CD1c-positive myeloid dendritic cell (primary cell): ENCODE measurements around the gene AQP4.

Experiments used
- DNase-seq: peaks from one replicate; pipeline ENCODE4 v3.0.0-alpha.2; 2016; ENCODE audit errors: extremely low spot score

Gene AQP4

DNA sequence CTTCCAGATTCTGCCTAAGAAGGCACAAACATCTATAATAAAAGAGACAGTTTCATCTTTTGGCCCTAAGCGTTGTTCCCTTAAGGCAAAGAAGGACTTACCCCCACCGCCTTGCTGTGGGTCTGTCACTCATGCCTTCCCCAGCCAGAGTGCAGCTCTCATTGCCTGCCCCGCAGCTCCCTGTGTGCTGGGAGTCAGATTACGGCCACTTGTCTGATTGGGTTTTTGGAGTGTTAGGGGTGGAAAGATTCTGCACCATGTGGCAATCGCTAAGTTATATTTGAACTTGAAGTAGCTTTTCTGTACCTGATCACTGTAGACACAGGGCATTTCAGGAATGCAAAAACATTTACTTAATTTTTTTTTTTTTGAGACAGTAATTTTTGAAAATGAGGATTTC, at the start of gene AQP4:
Gene AQP4, minus strand, starts transcription at position 151 of the 400 bp plus-strand sequence. Its CDS starts 18 bp downstream, at position 133.
- DNase-seq = no peak

- DNase-seq = no peak
Observed at GRCh38 chr18:26911840-26912239, 46.3 kb upstream of the AQP4 start.

DNA sequence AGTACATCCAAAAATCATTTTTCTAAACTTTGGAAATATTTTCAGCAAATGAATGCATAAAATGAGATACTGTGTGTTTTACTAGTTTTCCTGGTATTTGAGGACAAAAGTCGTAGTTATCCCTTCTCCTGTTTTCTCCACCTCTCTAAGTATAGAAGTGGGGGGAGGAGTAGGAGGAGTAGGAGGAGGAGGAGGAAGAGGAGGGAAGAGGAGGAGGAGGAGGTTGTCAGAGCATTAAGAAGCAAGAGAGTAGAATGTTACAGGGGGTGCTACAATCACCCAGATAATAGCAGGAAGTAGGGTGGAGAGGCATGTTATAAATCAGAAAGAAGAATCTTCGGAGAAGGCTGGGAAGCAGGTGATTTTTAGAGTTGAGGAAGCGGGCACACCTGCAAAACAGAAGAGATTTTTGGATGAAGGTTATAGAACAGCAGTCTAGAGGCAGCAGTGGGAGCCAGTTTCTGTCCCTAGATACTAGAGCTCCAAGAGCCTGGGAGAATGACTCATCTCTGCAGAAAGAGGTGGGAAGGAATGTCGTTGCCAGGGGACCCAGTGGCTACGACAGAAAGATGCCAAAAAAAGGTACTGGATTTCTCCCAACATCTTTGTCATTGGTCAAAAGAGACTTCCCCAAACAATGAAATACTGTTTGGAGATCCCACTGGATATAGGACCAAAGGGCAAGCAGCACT, 44.2 kb upstream of the AQP4 start:
- no peak for DNase-seq

DNA sequence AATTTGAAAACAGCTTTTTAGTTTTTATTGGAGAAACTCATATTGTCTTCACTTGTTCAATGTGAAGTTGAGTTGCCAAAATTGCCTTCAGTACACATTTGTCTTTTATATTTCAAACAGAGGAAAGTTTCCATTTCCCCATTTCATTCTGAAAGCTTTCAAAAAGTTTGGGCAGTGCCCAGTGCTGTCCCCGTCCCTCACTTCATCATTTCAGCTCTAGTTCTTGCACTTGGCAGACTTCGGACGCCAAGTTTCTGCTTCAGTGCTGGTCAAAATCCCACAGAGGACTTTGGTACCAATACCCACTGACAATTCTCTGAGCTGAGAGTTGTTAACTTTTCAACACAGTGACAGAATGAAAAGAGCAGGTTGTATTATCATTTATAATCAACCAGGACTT, 43.4 kb upstream of the AQP4 start:
- no peak for DNase-seq

- no peak for DNase-seq
Observed at GRCh38 chr18:26902291-26902690, 36.8 kb upstream of the AQP4 start.

GRCh38 chr18:26901020-26901419, 35.5 kb upstream of the AQP4 start:
- DNase-seq = no peak

- no peak for DNase-seq
Observed at GRCh38 chr18:26894426-26894825, 28.9 kb upstream of the AQP4 start.

DNA sequence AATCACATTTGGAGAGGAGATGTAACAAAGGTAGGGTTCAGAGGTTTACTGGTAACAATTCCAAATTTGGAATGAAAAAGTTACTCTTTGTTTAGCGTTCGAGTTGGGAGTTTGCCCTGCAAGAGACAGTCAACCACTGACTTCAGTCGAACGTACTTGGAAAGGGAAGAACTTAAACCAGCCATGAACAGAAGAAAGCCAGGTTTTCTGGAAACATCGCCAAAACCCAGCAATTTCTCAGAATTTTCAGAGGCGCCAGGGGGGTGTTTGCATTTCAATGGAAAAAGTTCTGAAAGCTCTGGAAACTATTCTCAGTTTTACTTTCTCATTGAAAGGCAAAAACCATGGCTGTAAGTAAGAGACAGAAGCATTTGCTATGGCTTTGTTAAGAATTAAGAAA, 28.5 kb upstream of the AQP4 start:
- no peak for DNase-seq

- no peak for DNase-seq
Observed at GRCh38 chr18:26888259-26888658, 22.8 kb upstream of the AQP4 start.

DNA sequence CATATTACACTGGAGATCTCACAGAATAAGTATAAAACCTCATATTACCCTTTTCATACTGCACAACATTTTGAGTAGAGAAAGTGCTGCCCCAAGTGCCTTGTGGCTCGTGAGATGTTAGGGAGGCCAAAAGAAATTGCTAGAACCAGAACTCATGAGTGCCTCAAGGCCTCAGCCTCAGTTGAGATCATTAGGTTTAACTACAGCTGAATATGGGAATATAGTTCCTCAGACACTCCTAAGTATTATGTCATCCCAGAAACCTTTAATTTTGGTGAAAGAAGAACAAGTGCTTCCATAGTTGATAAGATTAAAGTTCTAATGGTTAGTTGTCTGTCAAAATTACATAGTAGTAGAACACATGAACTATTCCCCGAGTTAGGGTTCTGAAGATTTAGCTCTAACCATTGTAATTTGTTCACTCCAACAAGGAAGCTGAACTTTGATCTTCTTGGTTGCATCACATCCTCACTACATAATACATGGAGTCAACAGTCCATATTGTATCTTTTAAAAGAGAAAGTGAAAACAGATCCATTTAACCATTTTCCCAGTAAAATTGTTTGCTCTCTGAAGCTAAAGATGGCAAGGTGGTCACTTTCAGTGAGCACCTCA, 9.6 kb upstream of the AQP4 start:
- no peak for DNase-seq

- no peak for DNase-seq
Observed at GRCh38 chr18:26874283-26874682, 8.8 kb upstream of the AQP4 start.

DNA sequence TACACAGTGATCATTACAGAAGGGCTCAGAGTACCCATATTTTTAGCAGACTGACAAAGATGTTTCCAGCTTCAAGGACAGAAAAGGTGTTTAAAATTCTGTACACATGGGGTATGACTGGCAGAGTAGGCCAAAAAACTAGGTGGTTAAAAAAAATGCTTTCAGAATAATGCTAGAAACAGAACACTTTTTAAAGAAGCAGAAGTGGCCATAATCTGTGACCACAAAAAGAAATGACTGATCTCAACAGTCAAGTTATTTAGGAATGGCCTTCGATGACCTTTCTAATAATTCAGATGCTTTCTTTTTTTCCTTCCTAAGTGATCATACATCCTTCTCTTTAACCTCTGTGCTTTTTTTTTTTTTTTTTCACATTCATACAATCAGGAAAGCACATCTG, 4.1 kb upstream of the AQP4 start:
- DNase-seq = no peak

DNA sequence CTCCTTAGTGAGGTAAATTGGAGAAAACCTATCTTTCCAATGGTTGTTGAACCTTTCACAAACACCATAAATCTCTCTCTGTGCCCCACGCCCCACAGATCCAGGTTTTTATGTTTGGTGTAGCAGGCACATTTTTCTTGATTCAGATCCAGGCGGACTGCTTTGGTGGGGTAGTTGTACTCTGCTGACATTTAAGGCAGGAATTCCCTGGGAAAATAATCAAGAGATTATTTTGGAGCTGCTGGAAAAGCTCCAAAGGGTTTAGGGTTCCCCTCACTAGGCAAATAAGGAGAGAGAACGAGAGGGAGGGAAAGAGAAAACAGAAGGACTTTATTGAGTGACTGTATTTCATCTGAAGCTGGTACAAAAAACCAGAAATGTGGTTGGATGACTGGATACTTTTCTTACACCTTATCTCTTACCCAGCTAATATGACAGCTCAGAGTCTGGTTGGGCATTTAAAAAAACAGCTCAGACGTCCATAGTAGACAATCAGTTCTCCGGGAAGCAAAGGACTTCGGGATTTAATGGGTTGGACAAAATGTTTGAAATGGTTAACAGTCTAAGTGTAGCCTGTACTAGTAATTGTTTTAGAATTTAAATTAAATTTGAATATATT, 3.6 kb upstream of the AQP4 start:
- no peak for DNase-seq

GRCh38 chr18:26867471-26867870, 2.0 kb upstream of the AQP4 start:
- no peak for DNase-seq

GRCh38 chr18:26864658-26865057, 849 bp downstream of the AQP4 start:
- DNase-seq = no peak

DNA sequence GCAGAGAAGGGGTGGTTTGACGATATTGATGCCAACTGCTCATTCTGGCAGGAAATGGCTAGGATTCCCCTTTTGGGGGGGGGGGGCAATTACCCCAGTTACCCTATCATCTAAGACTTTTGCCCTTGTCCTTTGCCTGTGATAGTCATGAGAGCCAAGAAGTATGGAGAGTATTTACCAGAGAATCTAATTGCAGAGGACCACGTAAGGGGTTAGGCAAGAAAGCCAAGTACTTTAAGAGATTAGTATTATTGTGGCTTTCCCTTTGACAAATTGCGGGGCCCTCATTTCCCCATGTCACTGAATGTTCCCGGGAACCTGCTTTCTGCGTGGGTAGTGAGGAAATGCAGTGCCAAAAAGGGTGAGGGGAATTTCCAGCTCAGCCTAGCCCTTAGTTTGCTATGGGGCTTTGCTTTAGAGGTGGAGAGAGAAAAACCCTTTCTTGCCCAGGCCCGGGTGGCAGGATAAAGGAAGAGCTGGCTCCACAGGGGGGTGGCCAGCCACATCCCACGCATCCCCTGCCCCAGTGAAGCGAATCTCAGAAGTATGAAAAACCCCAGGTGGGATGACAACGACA, 1.5 kb downstream of the AQP4 start:
- DNase-seq = no peak

GRCh38 chr18:26863122-26863879, 2.2 kb downstream of the AQP4 start:
- no peak for DNase-seq

DNA sequence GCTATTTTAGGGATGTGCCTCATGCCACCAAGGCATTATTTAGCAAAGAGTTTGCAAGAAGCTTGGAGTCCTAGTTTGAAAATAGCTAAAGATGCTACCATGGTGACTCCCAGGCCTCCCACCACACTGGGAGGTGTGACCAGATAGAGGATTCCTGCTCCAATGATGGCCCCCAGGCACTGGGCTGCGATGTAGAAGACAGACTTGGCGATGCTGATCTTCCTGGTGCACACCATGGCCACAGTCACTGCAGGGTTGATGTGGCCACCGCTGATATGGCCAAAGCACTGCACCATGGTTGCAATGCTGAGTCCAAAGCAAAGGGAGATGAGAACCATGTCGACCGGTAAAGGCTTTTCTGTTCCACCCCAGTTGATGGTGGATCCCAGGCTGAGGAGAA, 3.4 kb downstream of the AQP4 start:
- no peak for DNase-seq

DNA sequence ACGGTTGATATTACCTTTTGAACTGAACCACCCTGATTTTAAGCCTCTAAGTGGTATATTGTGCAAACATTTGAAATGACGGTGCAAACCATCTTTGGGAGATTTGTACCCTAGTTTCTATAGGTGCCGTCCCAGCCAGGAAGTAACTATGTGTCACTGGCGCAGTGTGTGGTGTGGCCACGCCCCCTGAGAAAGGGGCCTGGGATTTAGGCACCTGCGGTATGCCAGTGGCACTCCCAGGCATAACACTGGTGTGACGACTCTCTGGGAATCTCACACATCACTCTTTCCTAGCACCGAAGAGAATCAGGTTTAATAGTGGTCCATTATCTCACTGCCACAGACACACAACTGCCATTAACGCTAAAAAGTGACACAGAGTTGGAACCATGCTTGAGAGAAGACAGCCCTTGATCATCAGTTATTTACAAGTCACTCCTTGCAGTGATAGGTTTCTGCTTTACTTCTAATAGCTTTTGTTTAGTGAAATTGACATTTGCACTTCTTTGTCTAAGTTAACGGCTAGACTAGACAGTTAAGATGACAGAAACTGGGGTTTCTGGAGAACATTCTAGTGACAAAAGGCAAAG, 11.1 kb downstream of the AQP4 start:
- no peak for DNase-seq

GRCh38 chr18:26853401-26853800, 12.1 kb downstream of the AQP4 start:
- no peak for DNase-seq

- DNase-seq = no peak
Observed at GRCh38 chr18:26843760-26844159, 21.7 kb downstream of the AQP4 start.

- no peak for DNase-seq
Observed at GRCh38 chr18:26840965-26841364, 24.5 kb downstream of the AQP4 start.
